ENCODE results near the gene N4BP3.

The N4BP3 gene

GRCh38 chr5:178103612-178104011 lies 9.7 kb upstream of the N4BP3 start:
- no peak for DNase-seq

- DNase-seq, result no peak
Observed at GRCh38 chr5:178104492-178104891, 8.8 kb upstream of the N4BP3 start.

- no peak for DNase-seq
Observed at GRCh38 chr5:178106086-178106485, 7.2 kb upstream of the N4BP3 start.

- DNase-seq, result no peak
Observed at GRCh38 chr5:178106556-178107239, 6.6 kb upstream of the N4BP3 start.

- DNase-seq, result no peak
Observed at GRCh38 chr5:178107756-178108310, 5.5 kb upstream of the N4BP3 start.

- no peak for DNase-seq
Observed at GRCh38 chr5:178108446-178108845, 4.9 kb upstream of the N4BP3 start.

- no peak for DNase-seq
Observed at GRCh38 chr5:178108966-178109365, 4.4 kb upstream of the N4BP3 start.

- no peak for DNase-seq
Observed at GRCh38 chr5:178110511-178110910, 2.8 kb upstream of the N4BP3 start.

GRCh38 chr5:178111925-178112324 lies 1.4 kb upstream of the N4BP3 start:
- no peak for DNase-seq

- no peak for DNase-seq
Observed at GRCh38 chr5:178112545-178112944, 787 bp upstream of the N4BP3 start.

- no peak for DNase-seq
Observed at GRCh38 chr5:178113841-178114324, 551 bp downstream of the N4BP3 start.

- peak; percentile 35 for DNase-seq
Observed at GRCh38 chr5:178114325-178115135, 1.2 kb downstream of the N4BP3 start.

- DNase-seq, result no peak
Observed at GRCh38 chr5:178115136-178115813, 1.9 kb downstream of the N4BP3 start.

- DNase-seq, result no peak
Observed at GRCh38 chr5:178115814-178116142, 2.4 kb downstream of the N4BP3 start.

GRCh38 chr5:178116143-178116885 lies 3.0 kb downstream of the N4BP3 start:
- peak; percentile 64 for DNase-seq

- DNase-seq, result no peak
Observed at GRCh38 chr5:178117923-178118701, 4.8 kb downstream of the N4BP3 start.

- DNase-seq, result no peak
Observed at GRCh38 chr5:178119915-178120606, 6.7 kb downstream of the N4BP3 start.

- DNase-seq, result peak; percentile 87
Observed at GRCh38 chr5:178120607-178121357, 7.5 kb downstream of the N4BP3 start.

GRCh38 chr5:178121391-178122276 lies 8.3 kb downstream of the N4BP3 start:
- no peak for DNase-seq

Data from activated CD4-positive, alpha-beta T cell treated with anti-CD3 and anti-CD28 coated beads, Interleukin-2, amount 50 U/mL, for 16 hours (primary cell).